HG03095 (cell line): ENCODE data around the gene MYO9B.
"Not testable (repeated sequence)": the region's sequence is repeated elsewhere in the genome, so short reads cannot be mapped to it uniquely, and the experiment has no call there.

ENCODE experiments used
- ATAC-seq: cut with Tn5 transposase; IDR thresholded peaks from one replicate; pipeline ENCODE4 v1.9.1; 2021; ENCODE audit warnings: moderate library complexity; ENCODE audit not compliant: unreplicated experiment

Gene MYO9B

GRCh38 chr19:17172624-17173345 is 97.2 kb downstream of the MYO9B start:
- no peak for ATAC-seq

- ATAC-seq = no peak
Observed at GRCh38 chr19:17178291-17178690, 102.7 kb downstream of the MYO9B start.

- no peak for ATAC-seq
Observed at GRCh38 chr19:17180997-17181702, 105.6 kb downstream of the MYO9B start.

GRCh38 chr19:17183271-17183761 is 107.7 kb downstream of the MYO9B start:
- ATAC-seq = no peak

- no peak for ATAC-seq
Observed at GRCh38 chr19:17183858-17184321, 108.3 kb downstream of the MYO9B start.

- ATAC-seq = no peak
Observed at GRCh38 chr19:17184371-17184841, 108.8 kb downstream of the MYO9B start.

- no peak for ATAC-seq
Observed at GRCh38 chr19:17185590-17185989, 110.0 kb downstream of the MYO9B start.

GRCh38 chr19:17191736-17192135 is 116.2 kb downstream of the MYO9B start:
- ATAC-seq = not testable (repeated sequence)

GRCh38 chr19:17192751-17193150 is 117.2 kb downstream of the MYO9B start:
- no peak for ATAC-seq

GRCh38 chr19:17194608-17195007 is 119.0 kb downstream of the MYO9B start:
- no peak for ATAC-seq

GRCh38 chr19:17195106-17195505 is 119.5 kb downstream of the MYO9B start:
- ATAC-seq = no peak

- ATAC-seq = no peak
Observed at GRCh38 chr19:17196610-17197009, 121.0 kb downstream of the MYO9B start.

GRCh38 chr19:17197666-17198065 is 122.1 kb downstream of the MYO9B start:
- ATAC-seq = no peak

- no peak for ATAC-seq
Observed at GRCh38 chr19:17200408-17201079, 125.0 kb downstream of the MYO9B start.

GRCh38 chr19:17202249-17202648 is 126.7 kb downstream of the MYO9B start:
- ATAC-seq = no peak

- no peak for ATAC-seq
Observed at GRCh38 chr19:17202713-17203112, 127.1 kb downstream of the MYO9B start.

GRCh38 chr19:17205237-17206140 is 129.9 kb downstream of the MYO9B start:
- ATAC-seq = no peak

GRCh38 chr19:17206736-17207581 is 131.4 kb downstream of the MYO9B start:
- ATAC-seq = no peak
